MM.1S (cell line): ENCODE results near the gene CLEC2B.
A peak's percentile ranks its signal among the peaks of the same experiment; 100 is the strongest.

ENCODE experiments used
- DNase-seq: peaks from one replicate; pipeline ENCODE4 v3.0.0-alpha.2; 2015
- H2AFZ ChIP-seq: fragments of 300-600 bp; sonication (generic); 2 replicates; pipeline ENCODE4 v1.6.0; 2016; ENCODE audit warnings: antibody characterized with exemption, low read length
- H3F3A ChIP-seq: fragments of 300-600 bp; sonication (generic); 2 replicates; pipeline ENCODE4 v1.6.1; 2016; ENCODE audit warnings: mild to moderate bottlenecking, antibody characterized with exemption, low read length, moderate library complexity, mixed read lengths; ENCODE audit not compliant: insufficient read depth
- H3K27ac ChIP-seq: fragments of 300-600 bp; sonication (generic); 2 replicates; pipeline ENCODE4 v1.5.1; 2016; ENCODE audit warnings: mild to moderate bottlenecking, low read length
- H3K27me3 ChIP-seq: fragments of 300-600 bp; sonication (generic); replicated peaks from 2 replicates; pipeline ENCODE4 v1.6.0; 2016; ENCODE audit warnings: low read length; ENCODE audit not compliant: insufficient read depth
- H3K36me3 ChIP-seq: fragments of 300-600 bp; sonication (generic); replicated peaks from 2 replicates; pipeline ENCODE4 v1.6.1; 2016; ENCODE audit warnings: mild to moderate bottlenecking, low read length, mixed read lengths; ENCODE audit not compliant: insufficient read depth
- H3K4me1 ChIP-seq: fragments of 300-600 bp; sonication (generic); 2 replicates; pipeline ENCODE4 v1.6.1; 2016; ENCODE audit warnings: low read length, mixed read lengths
- H3K4me2 ChIP-seq: fragments of 300-600 bp; sonication (generic); 2 replicates; pipeline ENCODE4 v1.6.0; 2016; ENCODE audit warnings: low read depth, low read length
- H3K4me3 ChIP-seq: fragments of 300-600 bp; sonication (generic); 2 replicates; pipeline ENCODE4 v1.5.1; 2016; ENCODE audit warnings: low read length, mixed read lengths
- H3K79me2 ChIP-seq: fragments of 300-600 bp; sonication (generic); 2 replicates; pipeline ENCODE4 v1.6.1; 2016; ENCODE audit warnings: mixed run types, low read length, mixed read lengths
- H3K9ac ChIP-seq: fragments of 300-600 bp; sonication (generic); 2 replicates; pipeline ENCODE4 v1.6.1; 2016; ENCODE audit warnings: low read length, mixed read lengths
- H3K9me2 ChIP-seq: fragments of 300-600 bp; sonication (generic); replicated peaks from 2 replicates; pipeline ENCODE4 v1.6.1; 2016; ENCODE audit warnings: mild to moderate bottlenecking, low read length, mixed read lengths; ENCODE audit not compliant: insufficient read depth
- H3K9me3 ChIP-seq: fragments of 300-600 bp; sonication (generic); replicated peaks from 2 replicates; pipeline ENCODE4 v1.6.1; 2016; ENCODE audit warnings: mild to moderate bottlenecking, low read length, mixed read lengths; ENCODE audit not compliant: insufficient read depth
- H4K20me1 ChIP-seq: fragments of 300-600 bp; sonication (generic); 2 replicates; pipeline ENCODE4 v1.6.1; 2016; ENCODE audit warnings: mild to moderate bottlenecking, low read length, moderate library complexity, mixed read lengths; ENCODE audit not compliant: insufficient read depth
- EZH2 ChIP-seq: fragments of 300-600 bp; sonication (generic); optimal IDR thresholded peaks from 2 replicates; pipeline ENCODE3; 2017; ENCODE audit warnings: low read depth, mild to moderate bottlenecking, antibody characterized with exemption, low read length, mixed read lengths
- EZH2phosphoT487 ChIP-seq: fragments of 300-600 bp; sonication (generic); IDR thresholded peaks from 2 replicates; pipeline ENCODE4 v1.6.1; 2018; ENCODE audit warnings: antibody characterized with exemption, low read length
- TF ChIP-seq, protein P1 (sequence below): fragments of 300-600 bp; sonication (generic); IDR thresholded peaks from 2 replicates; pipeline ENCODE4 v1.5.1; 2016; ENCODE audit warnings: antibody characterized with exemption, low read length, mixed read lengths

The CLEC2B gene

GRCh38 chr12:9864913-9865675 lies 4.1 kb downstream of the CLEC2B start:
- H3K9me3 ChIP-seq: no peaks in the 10 kb centered on the region
- no peak overlapping the region for H3K27ac ChIP-seq
- no peaks in the 10 kb centered on the region for H3K27me3 ChIP-seq
- H3K4me1 ChIP-seq: peaks cover 5% of the 10 kb centered on the region; the same call in 1 of the 2 replicates
- no peaks in the 10 kb centered on the region for H3K9me2 ChIP-seq
- no peak overlapping the region for H3K4me3 ChIP-seq
- H3K4me2 ChIP-seq: no peak overlapping the region
- peaks cover 10% of the 10 kb centered on the region; the same call in 1 of the 2 replicates for H3F3A ChIP-seq
- H2AFZ ChIP-seq: no peak overlapping the region
- no peak for TF ChIP-seq EZH2phosphoT487
- TF ChIP-seq, protein P1, sequence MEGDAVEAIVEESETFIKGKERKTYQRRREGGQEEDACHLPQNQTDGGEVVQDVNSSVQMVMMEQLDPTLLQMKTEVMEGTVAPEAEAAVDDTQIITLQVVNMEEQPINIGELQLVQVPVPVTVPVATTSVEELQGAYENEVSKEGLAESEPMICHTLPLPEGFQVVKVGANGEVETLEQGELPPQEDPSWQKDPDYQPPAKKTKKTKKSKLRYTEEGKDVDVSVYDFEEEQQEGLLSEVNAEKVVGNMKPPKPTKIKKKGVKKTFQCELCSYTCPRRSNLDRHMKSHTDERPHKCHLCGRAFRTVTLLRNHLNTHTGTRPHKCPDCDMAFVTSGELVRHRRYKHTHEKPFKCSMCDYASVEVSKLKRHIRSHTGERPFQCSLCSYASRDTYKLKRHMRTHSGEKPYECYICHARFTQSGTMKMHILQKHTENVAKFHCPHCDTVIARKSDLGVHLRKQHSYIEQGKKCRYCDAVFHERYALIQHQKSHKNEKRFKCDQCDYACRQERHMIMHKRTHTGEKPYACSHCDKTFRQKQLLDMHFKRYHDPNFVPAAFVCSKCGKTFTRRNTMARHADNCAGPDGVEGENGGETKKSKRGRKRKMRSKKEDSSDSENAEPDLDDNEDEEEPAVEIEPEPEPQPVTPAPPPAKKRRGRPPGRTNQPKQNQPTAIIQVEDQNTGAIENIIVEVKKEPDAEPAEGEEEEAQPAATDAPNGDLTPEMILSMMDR: no peak
- TF ChIP-seq EZH2: no peak
- H3K79me2 ChIP-seq: no peaks in the 10 kb centered on the region
- peak; percentile 14 for DNase-seq
- H3K9ac ChIP-seq: no peak overlapping the region
- no peaks in the 10 kb centered on the region for H3K36me3 ChIP-seq
- H4K20me1 ChIP-seq: no peaks in the 10 kb centered on the region

DNA sequence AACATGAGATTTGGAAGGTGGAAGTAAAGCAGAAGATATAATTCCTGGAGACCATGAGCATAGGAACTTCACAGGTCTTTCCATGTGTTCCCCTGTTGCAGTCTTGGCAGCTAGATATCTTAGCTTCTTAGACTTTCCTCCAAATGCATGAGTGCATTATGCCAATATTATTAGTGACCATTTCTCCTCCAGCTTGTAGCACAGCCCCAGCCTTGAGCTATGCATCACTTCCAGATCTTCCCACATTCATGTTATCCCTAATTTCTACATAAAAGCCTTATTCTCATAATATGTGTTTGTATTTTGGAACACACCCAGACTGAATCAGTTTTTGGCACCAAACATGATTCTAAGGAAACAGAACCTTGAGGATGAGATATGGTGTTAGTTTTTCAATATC lies 11.0 kb downstream of the CLEC2B start:
- H3K27me3 ChIP-seq: no peaks in the 10 kb centered on the region
- H3K4me2 ChIP-seq: no peak overlapping the region
- H4K20me1 ChIP-seq: no peaks in the 10 kb centered on the region
- H2AFZ ChIP-seq: no peak overlapping the region
- no peaks in the 10 kb centered on the region for H3K36me3 ChIP-seq
- no peaks in the 10 kb centered on the region for H3K9me2 ChIP-seq
- no peaks in the 10 kb centered on the region for H3K79me2 ChIP-seq
- no peak overlapping the region for H3K9ac ChIP-seq
- no peak for DNase-seq
- TF ChIP-seq, protein P1: no peak
- TF ChIP-seq EZH2 (no peak), EZH2phosphoT487 (no peak)
- H3K4me3 ChIP-seq: no peak overlapping the region
- H3K27ac ChIP-seq: no peak overlapping the region
- H3K9me3 ChIP-seq: no peaks in the 10 kb centered on the region
- no peaks in the 10 kb centered on the region for H3K4me1 ChIP-seq
- no peaks in the 10 kb centered on the region for H3F3A ChIP-seq

- no peaks in the 10 kb centered on the region for H3K79me2 ChIP-seq
- no peak overlapping the region for H3K27ac ChIP-seq
- no peak overlapping the region for H2AFZ ChIP-seq
- no peaks in the 10 kb centered on the region for H3F3A ChIP-seq
- no peak for DNase-seq
- H3K9me2 ChIP-seq: no peaks in the 10 kb centered on the region
- no peak overlapping the region for H3K9ac ChIP-seq
- no peaks in the 10 kb centered on the region for H4K20me1 ChIP-seq
- no peaks in the 10 kb centered on the region for H3K4me1 ChIP-seq
- H3K36me3 ChIP-seq: no peaks in the 10 kb centered on the region
- H3K9me3 ChIP-seq: no peaks in the 10 kb centered on the region
- TF ChIP-seq EZH2phosphoT487: no peak
- TF ChIP-seq, protein P1: no peak
- TF ChIP-seq EZH2: no peak
- no peak overlapping the region for H3K4me2 ChIP-seq
- H3K4me3 ChIP-seq: no peak overlapping the region
- H3K27me3 ChIP-seq: no peaks in the 10 kb centered on the region
These were observed 12.3 kb downstream of the CLEC2B start for GRCh38 chr12:9856894-9857293.
